NB4 (cell line): ENCODE measurements around the gene SMC6.

Source experiments
- DNase-seq: peaks from one replicate; pipeline ENCODE4 v3.0.0; 2010; ENCODE audit warnings: low read depth
- H3K4me3 ChIP-seq: one replicate; pipeline ENCODE4 v1.5.1; 2011; ENCODE audit warnings: mild to moderate bottlenecking, low read depth, low read length, moderate library complexity
- CTCF ChIP-seq: IDR thresholded peaks from one replicate; pipeline ENCODE4 v1.5.1; 2012; ENCODE audit warnings: low read depth, low read length
- MAX ChIP-seq: IDR thresholded peaks from 2 replicates; pipeline ENCODE4 v1.6.1; 2011; ENCODE audit warnings: low read depth, low read length
- MYC ChIP-seq: IDR thresholded peaks from 2 replicates; pipeline ENCODE4 v1.6.1; 2011; ENCODE audit warnings: low read depth, low read length
- POLR2A ChIP-seq: IDR thresholded peaks from 2 replicates; pipeline ENCODE4 v1.6.1; 2011; ENCODE audit warnings: mild to moderate bottlenecking; ENCODE audit not compliant: insufficient read length; ENCODE audit errors: extremely low read depth

The SMC6 gene

GRCh38 chr2:17683981-17684380, 69.6 kb downstream of the SMC6 start:
- TF ChIP-seq POLR2A = no peak
- no peak for TF ChIP-seq MAX
- no peak for TF ChIP-seq CTCF
- no peak for TF ChIP-seq MYC
- H3K4me3 ChIP-seq = no peak overlapping the region
- DNase-seq = no peak

- DNase-seq = no peak
- H3K4me3 ChIP-seq = no peak overlapping the region
- TF ChIP-seq MAX = no peak
- TF ChIP-seq CTCF = no peak
- TF ChIP-seq POLR2A = no peak
- TF ChIP-seq MYC = no peak
Observed at GRCh38 chr2:17682098-17682857, 71.3 kb downstream of the SMC6 start.

- H3K4me3 ChIP-seq = no peak overlapping the region
- no peak for DNase-seq
- no peak for TF ChIP-seq CTCF
- TF ChIP-seq MYC = no peak
- no peak for TF ChIP-seq POLR2A
- TF ChIP-seq MAX = no peak
Observed at GRCh38 chr2:17680119-17680518, 73.5 kb downstream of the SMC6 start.

GRCh38 chr2:17674817-17675216, 78.8 kb downstream of the SMC6 start:
- no peak overlapping the region for H3K4me3 ChIP-seq
- no peak for DNase-seq
- no peak for TF ChIP-seq MYC
- TF ChIP-seq POLR2A = no peak
- TF ChIP-seq CTCF = no peak
- no peak for TF ChIP-seq MAX

GRCh38 chr2:17672583-17673317, 80.9 kb downstream of the SMC6 start:
- TF ChIP-seq MYC = no peak
- TF ChIP-seq CTCF = no peak
- TF ChIP-seq POLR2A = no peak
- TF ChIP-seq MAX = no peak
- DNase-seq = no peak
- no peak overlapping the region for H3K4me3 ChIP-seq
